AG09309 (cell line): Measurements from ENCODE around the gene TPRKB.
"Not testable (repeated sequence)": the region's sequence is repeated elsewhere in the genome, so short reads cannot be mapped to it uniquely, and the experiment has no call there.

Experiments
- DNase-seq: peaks from one replicate; pipeline ENCODE4 v3.0.0-alpha.2; 2010; ENCODE audit warnings: low read depth
- H3K4me3 ChIP-seq: 2 replicates; pipeline ENCODE4 v1.5.1; 2011; ENCODE audit warnings: mild to moderate bottlenecking, low read depth, low read length, moderate library complexity; ENCODE audit not compliant: control insufficient read depth
- TF ChIP-seq, protein P1 (sequence below): IDR thresholded peaks from 2 replicates; pipeline ENCODE4 v1.5.1; 2011; ENCODE audit warnings: mild to moderate bottlenecking, low read depth, low read length, inconsistent platforms; ENCODE audit not compliant: insufficient read depth, control insufficient read depth; ENCODE audit errors: missing control alignments

Gene TPRKB

DNA sequence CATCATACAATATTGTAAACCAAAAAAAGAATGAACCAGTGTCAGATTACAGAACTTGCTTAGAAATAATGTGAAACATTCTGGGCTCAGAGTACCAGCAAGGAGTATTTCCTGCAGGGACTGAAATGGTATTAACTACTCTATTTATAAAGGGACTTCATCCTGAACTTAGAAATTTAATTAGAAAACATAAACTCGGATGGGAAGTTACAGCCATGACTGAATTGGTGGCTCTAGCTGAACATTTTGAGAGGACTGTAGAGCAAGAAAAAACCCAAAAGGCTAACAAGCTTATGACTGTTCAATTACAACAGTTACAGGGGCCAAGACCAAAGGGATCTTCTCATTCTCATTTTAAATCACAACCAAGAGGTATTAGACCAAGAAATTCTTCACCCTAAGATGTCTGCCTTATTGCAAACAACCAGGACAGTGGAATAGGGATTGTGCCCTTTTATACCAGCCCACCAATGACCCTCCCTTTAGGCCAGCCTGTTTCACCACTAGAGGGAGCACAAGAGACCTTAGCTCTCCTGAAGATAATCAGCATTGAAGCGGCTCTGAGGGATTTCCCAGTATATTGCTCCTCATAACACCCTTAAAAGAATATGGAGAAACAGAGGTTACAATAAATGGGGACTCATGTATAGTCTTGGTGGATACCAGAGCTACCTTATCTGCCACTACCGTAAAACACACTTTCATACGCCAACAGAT, 46.6 kb downstream of the TPRKB start:
- TF ChIP-seq, protein P1, sequence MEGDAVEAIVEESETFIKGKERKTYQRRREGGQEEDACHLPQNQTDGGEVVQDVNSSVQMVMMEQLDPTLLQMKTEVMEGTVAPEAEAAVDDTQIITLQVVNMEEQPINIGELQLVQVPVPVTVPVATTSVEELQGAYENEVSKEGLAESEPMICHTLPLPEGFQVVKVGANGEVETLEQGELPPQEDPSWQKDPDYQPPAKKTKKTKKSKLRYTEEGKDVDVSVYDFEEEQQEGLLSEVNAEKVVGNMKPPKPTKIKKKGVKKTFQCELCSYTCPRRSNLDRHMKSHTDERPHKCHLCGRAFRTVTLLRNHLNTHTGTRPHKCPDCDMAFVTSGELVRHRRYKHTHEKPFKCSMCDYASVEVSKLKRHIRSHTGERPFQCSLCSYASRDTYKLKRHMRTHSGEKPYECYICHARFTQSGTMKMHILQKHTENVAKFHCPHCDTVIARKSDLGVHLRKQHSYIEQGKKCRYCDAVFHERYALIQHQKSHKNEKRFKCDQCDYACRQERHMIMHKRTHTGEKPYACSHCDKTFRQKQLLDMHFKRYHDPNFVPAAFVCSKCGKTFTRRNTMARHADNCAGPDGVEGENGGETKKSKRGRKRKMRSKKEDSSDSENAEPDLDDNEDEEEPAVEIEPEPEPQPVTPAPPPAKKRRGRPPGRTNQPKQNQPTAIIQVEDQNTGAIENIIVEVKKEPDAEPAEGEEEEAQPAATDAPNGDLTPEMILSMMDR: peak; percentile 51
- not testable (repeated sequence) for DNase-seq, H3K4me3 ChIP-seq

DNA sequence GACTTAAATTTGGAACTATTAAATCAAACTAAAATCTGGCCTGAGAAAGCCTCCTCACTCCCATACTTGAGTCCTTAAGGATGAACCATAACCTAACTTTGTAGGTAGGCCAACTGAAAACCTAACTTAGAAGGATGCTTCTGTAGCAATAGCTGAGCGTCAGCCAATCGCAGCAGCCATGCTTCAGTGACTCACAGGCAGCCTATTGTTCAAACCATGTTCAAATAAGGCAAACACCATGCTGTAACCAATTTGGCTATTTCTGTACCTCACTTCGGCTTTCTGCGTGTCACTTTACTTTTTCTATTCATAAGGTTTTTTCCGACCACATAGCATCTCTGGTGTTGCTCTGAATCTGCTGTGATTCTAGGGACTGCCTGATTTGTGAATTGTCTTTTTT, 48.7 kb downstream of the TPRKB start:
- DNase-seq, H3K4me3 ChIP-seq: not testable (repeated sequence)

DNA sequence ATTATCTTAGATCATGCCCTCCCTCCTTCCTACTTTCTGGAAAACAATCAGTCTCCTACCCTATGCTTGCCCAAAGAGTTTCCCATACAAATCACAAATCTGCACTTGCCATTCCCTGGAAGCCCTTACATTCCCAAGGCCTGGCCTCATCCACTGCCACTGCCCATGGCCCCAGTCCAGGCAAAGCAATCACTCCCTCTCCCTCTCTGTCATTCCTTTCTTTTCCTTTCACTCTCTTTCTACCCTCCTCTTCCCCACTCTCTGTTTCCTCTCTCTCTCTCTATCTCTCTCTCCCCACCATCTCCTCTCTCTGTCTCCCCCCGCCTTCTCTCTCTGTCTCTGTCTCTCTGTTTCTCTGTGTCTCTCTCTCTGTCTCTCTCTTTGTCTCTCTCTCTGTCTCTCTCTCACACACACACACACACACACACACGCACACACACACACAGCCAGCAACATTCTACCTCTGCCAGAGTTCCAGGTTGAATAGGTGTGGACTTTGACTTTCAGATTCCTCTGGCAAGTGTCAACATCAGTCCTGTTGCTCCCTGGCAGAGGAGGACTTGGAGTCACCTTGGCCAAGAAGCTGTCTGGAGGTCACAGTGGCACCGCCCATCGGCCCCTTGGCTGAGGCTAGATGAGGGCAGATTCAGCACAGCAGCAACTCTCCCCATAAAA, 51.2 kb downstream of the TPRKB start:
- no peak overlapping the region for H3K4me3 ChIP-seq
- no peak for DNase-seq
- TF ChIP-seq, protein P1: no peak

DNA sequence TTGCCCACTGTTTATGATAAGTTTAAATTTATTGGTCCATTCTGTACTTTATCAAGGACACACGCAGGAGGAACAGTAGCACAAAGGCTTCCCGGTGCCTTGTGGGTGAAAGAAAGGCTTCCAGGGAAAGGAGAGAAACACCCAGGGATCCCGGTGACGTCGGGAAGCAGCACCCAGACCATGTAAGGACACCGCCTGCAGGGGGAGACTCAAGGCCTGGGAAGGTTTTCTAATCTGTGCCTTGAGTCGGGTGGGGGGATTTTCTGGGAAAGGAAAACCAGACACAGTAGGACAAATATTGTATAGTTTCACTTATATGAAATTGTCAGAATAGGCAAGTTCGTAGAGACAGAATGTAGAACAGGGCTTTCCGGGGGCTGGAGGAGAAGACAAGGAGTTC, 52.2 kb downstream of the TPRKB start:
- not testable (repeated sequence) for H3K4me3 ChIP-seq, DNase-seq

DNA sequence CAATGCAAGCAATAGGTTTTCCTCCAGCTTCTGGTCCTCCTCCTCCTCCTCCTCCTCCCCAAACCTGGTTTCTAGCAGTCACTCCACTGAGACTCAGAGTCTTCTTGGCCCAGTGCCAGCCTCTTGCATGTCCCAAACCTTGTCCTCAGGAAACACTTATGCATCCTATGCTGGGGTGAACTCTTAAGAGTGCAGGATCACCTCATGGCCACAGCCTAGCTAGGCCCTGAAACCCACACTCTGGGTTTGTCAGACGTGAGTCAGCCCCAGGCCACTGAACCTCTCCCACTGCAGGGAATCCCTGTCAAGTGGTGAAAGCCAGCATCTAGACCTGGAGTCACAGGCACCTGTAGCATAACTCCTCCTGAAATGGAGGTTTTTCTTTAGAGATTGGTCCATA, 52.8 kb downstream of the TPRKB start:
- not testable (repeated sequence) for DNase-seq, H3K4me3 ChIP-seq

DNA sequence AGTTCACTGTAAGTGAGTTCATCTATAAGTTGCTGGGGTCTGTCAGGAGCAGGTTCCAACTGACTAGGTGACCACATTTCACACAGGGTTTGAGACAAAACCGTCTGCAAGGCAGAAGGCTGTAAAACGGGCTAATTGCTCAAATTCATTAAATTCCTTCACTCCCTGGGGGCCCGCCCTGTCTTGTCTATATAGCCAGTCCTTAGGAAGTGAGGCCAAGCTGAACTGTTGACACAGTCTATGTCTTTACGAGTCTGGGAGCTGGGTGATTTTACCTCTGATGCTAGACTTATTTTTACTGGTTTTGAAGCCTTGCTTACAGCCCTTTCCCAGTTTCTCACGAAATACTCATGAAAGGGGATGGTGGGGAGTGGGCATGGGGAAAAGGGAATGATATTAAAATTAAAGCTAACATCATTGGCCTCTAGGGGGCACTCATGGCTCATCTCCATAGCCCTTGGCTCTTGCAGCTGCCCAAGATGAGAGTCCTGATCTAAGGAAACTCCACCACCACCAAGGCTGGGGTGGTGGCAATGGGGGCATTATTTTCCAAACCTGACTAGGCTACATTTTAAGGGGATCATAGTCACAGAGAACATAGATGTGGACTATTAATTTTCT, 57.1 kb downstream of the TPRKB start:
- not testable (repeated sequence) for H3K4me3 ChIP-seq, DNase-seq
- TF ChIP-seq, protein P1: peak; percentile 52
